ENCODE data around the gene KIAA1549. TPM values are rescaled to one million over a fixed set of nuclear protein-coding genes. Genes with fewer than 3 reads are reported as not detected.

The KIAA1549 gene
- total and polyA plus RNA-seq, 4 donors: 0.83 to 5.8 (median 3.6) TPM

DNA sequence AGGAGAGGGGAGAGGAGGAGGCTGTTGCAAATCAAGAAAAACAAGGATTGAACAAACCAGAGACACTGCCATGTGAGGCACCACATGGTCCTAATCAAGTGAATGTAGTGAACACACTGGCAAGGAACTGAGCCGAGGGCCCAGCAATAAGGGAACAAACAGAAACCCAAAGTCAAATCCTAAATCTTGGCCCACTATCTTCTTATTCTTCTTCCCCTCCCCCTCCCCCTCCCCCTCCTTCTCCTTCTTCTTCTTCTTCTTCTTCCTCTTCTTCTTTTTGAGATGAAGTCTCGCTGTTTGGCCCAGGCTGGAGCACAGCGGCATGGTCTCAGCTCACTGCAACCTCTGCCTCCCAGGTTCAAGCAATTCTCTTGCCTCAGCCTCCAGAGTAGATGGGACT, 24.0 kb downstream of the KIAA1549 start:
- 63 to 85% methylated on average over 3 of the region's 3 CpGs for WGBS, 2 donors
- DNase-seq: no peak

DNA sequence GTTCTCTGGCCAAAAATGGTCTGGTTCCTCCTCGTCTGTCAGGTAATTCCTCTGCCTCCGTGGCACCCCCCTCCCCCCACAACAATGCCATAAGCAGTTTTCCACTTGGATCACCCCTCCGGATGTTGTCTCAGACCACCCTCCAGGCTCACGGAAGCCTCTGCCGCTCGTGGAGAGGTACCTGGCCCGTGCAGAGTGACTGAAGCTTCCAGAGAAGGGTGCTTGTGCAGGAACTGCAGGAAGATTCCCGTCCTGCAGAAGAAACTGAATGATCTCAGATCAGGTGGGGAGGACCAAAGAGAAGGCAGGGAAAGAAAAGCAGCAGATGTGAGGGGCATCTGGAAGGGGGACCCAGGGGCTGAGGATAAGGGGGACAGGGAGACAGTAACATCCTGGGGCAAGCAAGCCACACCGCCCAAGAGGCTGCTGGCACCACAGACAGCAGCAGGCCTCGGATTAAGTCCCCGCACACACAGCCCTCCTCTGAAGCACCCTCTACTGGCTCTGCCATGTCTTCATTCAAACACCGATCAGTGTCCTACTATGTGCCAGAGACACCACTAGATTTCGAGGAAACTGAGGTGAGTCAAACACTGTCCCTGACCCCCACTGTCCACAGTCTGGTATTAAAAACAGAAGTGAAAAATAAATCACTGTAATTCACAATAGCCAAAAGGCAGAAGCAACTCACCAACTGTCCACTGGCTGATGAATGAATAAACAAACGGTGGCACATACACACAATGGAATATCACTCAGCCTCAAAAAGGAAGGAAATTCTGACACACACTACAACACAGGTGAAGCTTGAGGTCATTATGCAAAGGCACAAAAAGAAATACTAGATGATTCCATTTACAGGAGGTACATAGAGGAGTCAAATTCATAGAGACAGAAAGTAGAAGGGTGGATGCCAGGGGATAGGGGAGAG, 26.4 kb downstream of the KIAA1549 start:
- Histone ChIP-seq H3K9ac (ENCODE audit: insufficient read depth in 1 of 2, low read length in 2 of 2) (no peak overlapping the region), H3K9me3 (ENCODE audit: control insufficient read depth in 4 of 4, insufficient read depth in 3 of 4, low read length in 3 of 4) (no peaks in the 10 kb centered on the region), H3K27ac (ENCODE audit: low read depth in 1 of 2, low read length in 1 of 2) (no peak overlapping the region), H3K27me3 (ENCODE audit: control insufficient read depth in 3 of 3, insufficient read depth in 3 of 3, low read length in 2 of 3) (no peaks in the 10 kb centered on the region), H3K36me3 (ENCODE audit: control insufficient read depth in 4 of 4, insufficient read depth in 4 of 4, low read length in 4 of 4) (no peaks in the 10 kb centered on the region), H3K4me3 (no peak overlapping the region), H3K4me1 (ENCODE audit: control insufficient read depth in 5 of 5, insufficient read depth in 5 of 5, low read length in 5 of 5) (peaks cover 0 to 5% (median 0%) of the 10 kb centered on the region in 5 donors)
- DNase-seq (no peak), ATAC-seq (ENCODE audit: insufficient read depth, low FRiP score) (no peak)
- TF ChIP-seq, protein P1, sequence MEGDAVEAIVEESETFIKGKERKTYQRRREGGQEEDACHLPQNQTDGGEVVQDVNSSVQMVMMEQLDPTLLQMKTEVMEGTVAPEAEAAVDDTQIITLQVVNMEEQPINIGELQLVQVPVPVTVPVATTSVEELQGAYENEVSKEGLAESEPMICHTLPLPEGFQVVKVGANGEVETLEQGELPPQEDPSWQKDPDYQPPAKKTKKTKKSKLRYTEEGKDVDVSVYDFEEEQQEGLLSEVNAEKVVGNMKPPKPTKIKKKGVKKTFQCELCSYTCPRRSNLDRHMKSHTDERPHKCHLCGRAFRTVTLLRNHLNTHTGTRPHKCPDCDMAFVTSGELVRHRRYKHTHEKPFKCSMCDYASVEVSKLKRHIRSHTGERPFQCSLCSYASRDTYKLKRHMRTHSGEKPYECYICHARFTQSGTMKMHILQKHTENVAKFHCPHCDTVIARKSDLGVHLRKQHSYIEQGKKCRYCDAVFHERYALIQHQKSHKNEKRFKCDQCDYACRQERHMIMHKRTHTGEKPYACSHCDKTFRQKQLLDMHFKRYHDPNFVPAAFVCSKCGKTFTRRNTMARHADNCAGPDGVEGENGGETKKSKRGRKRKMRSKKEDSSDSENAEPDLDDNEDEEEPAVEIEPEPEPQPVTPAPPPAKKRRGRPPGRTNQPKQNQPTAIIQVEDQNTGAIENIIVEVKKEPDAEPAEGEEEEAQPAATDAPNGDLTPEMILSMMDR (IDR thresholded peaks at IDR 0.05; ENCODE audit: control extremely low read depth, extremely low read depth): no peak
- 78 to 84% methylated on average over 14 of the region's 14 CpGs for WGBS, 2 donors

More for the DNA sequence above, 24.0 kb downstream of the KIAA1549 start:
- no peak for ATAC-seq (ENCODE audit: insufficient read depth, low FRiP score)
- H3K27ac ChIP-seq (ENCODE audit: low read depth in 1 of 2, low read length in 1 of 2): no peak overlapping the region
- no peaks in the 10 kb centered on the region for H3K27me3 ChIP-seq (ENCODE audit: control insufficient read depth in 3 of 3, insufficient read depth in 3 of 3, low read length in 2 of 3)
- peaks cover 0 to 15% (median 13%) of the 10 kb centered on the region in 5 donors for H3K4me1 ChIP-seq (ENCODE audit: control insufficient read depth in 5 of 5, insufficient read depth in 5 of 5, low read length in 5 of 5)
- H3K4me3 ChIP-seq: no peak overlapping the region
- no peaks in the 10 kb centered on the region for H3K9me3 ChIP-seq (ENCODE audit: control insufficient read depth in 4 of 4, insufficient read depth in 3 of 4, low read length in 3 of 4)
- no peaks in the 10 kb centered on the region for H3K36me3 ChIP-seq (ENCODE audit: control insufficient read depth in 4 of 4, insufficient read depth in 4 of 4, low read length in 4 of 4)
- TF ChIP-seq, protein P1 (IDR thresholded peaks at IDR 0.05; ENCODE audit: control extremely low read depth, extremely low read depth): no peak
- no peak overlapping the region for H3K9ac ChIP-seq (ENCODE audit: insufficient read depth in 1 of 2, low read length in 2 of 2)

DNA sequence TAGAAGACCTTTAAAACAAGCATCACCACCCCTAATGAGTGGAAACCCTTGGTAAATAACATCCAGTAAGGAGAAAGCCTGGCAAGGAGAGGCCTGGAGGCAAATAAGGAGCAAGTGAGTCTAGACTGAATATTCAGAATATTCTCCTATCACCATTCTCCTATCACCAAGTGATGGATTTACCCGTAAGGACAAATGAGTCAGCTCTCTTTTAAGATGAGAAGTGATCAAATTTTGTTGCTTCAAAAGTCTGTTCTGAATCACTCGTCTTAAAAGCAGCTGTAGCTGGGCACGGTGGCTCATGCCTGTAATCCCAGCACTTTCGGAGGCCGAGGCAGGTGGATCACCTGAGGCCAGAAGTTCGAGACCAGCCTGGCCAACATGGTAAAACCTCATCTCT, 28.4 kb downstream of the KIAA1549 start:
- WGBS, 2 donors: 95% methylated on average over 6 of the region's 6 CpGs
- Histone ChIP-seq H3K27ac (ENCODE audit: low read depth in 1 of 2, low read length in 1 of 2) (no peak overlapping the region), H3K9ac (ENCODE audit: insufficient read depth in 1 of 2, low read length in 2 of 2) (no peak overlapping the region), H3K9me3 (ENCODE audit: control insufficient read depth in 4 of 4, insufficient read depth in 3 of 4, low read length in 3 of 4) (no peaks in the 10 kb centered on the region), H3K4me1 (ENCODE audit: control insufficient read depth in 5 of 5, insufficient read depth in 5 of 5, low read length in 5 of 5) (peaks cover 0 to 4% (median 0%) of the 10 kb centered on the region in 5 donors), H3K4me3 (no peak overlapping the region), H3K36me3 (ENCODE audit: control insufficient read depth in 4 of 4, insufficient read depth in 4 of 4, low read length in 4 of 4) (no peaks in the 10 kb centered on the region), H3K27me3 (ENCODE audit: control insufficient read depth in 3 of 3, insufficient read depth in 3 of 3, low read length in 2 of 3) (no peaks in the 10 kb centered on the region)
- DNase-seq (no peak), ATAC-seq (ENCODE audit: insufficient read depth, low FRiP score) (no peak)
- TF ChIP-seq, protein P1 (IDR thresholded peaks at IDR 0.05; ENCODE audit: control extremely low read depth, extremely low read depth): no peak
